CMK (cell line): ENCODE data around the gene LRRC70.

Experiments used
- DNase-seq: peaks from one replicate; pipeline ENCODE4 v3.0.0-alpha.2; 2010; ENCODE audit warnings: low read depth

Gene LRRC70

GRCh38 chr5:62575489-62575888, 3.1 kb upstream of the LRRC70 start:
- DNase-seq, result no peak

- no peak for DNase-seq
Observed at GRCh38 chr5:62576570-62577170, 1.9 kb upstream of the LRRC70 start.

GRCh38 chr5:62577488-62577887, 1.1 kb upstream of the LRRC70 start:
- no peak for DNase-seq

- no peak for DNase-seq
Observed at GRCh38 chr5:62579761-62580160, 1.1 kb downstream of the LRRC70 start.

- no peak for DNase-seq
Observed at GRCh38 chr5:62581836-62582597, 3.4 kb downstream of the LRRC70 start.

GRCh38 chr5:62584391-62584790, 5.8 kb downstream of the LRRC70 start:
- DNase-seq, result no peak

- DNase-seq, result no peak
Observed at GRCh38 chr5:62585306-62585705, 6.7 kb downstream of the LRRC70 start.

- no peak for DNase-seq
Observed at GRCh38 chr5:62585751-62586150, 7.1 kb downstream of the LRRC70 start.

GRCh38 chr5:62587737-62588136, 9.1 kb downstream of the LRRC70 start:
- no peak for DNase-seq

- no peak for DNase-seq
Observed at GRCh38 chr5:62588668-62589067, 10.0 kb downstream of the LRRC70 start.

GRCh38 chr5:62589504-62589903, 10.9 kb downstream of the LRRC70 start:
- DNase-seq, result no peak

- no peak for DNase-seq
Observed at GRCh38 chr5:62590387-62590786, 11.8 kb downstream of the LRRC70 start.

GRCh38 chr5:62592558-62592957, 13.9 kb downstream of the LRRC70 start:
- no peak for DNase-seq

- no peak for DNase-seq
Observed at GRCh38 chr5:62593331-62593730, 14.7 kb downstream of the LRRC70 start.

GRCh38 chr5:62594364-62594984, 15.9 kb downstream of the LRRC70 start:
- DNase-seq, result no peak

GRCh38 chr5:62596096-62596495, 17.5 kb downstream of the LRRC70 start:
- no peak for DNase-seq

GRCh38 chr5:62596691-62597090, 18.1 kb downstream of the LRRC70 start:
- DNase-seq, result no peak

GRCh38 chr5:62597314-62597713, 18.7 kb downstream of the LRRC70 start:
- no peak for DNase-seq

GRCh38 chr5:62600560-62601252, 22.1 kb downstream of the LRRC70 start:
- no peak for DNase-seq

- no peak for DNase-seq
Observed at GRCh38 chr5:62603934-62604333, 25.3 kb downstream of the LRRC70 start.

- no peak for DNase-seq
Observed at GRCh38 chr5:62605638-62606037, 27.0 kb downstream of the LRRC70 start.

- DNase-seq, result no peak
Observed at GRCh38 chr5:62606878-62607277, 28.3 kb downstream of the LRRC70 start.

GRCh38 chr5:62607615-62608014, 29.0 kb downstream of the LRRC70 start:
- DNase-seq, result no peak
